HG02970 (cell line): ENCODE results near the gene PPARD.

Experiments
- ATAC-seq: cut with Tn5 transposase; IDR thresholded peaks from one replicate; pipeline ENCODE4 v1.9.1; 2021; ENCODE audit warnings: mild to moderate bottlenecking, moderate library complexity, moderate number of reproducible peaks; ENCODE audit not compliant: unreplicated experiment, low FRiP score

Gene PPARD

DNA sequence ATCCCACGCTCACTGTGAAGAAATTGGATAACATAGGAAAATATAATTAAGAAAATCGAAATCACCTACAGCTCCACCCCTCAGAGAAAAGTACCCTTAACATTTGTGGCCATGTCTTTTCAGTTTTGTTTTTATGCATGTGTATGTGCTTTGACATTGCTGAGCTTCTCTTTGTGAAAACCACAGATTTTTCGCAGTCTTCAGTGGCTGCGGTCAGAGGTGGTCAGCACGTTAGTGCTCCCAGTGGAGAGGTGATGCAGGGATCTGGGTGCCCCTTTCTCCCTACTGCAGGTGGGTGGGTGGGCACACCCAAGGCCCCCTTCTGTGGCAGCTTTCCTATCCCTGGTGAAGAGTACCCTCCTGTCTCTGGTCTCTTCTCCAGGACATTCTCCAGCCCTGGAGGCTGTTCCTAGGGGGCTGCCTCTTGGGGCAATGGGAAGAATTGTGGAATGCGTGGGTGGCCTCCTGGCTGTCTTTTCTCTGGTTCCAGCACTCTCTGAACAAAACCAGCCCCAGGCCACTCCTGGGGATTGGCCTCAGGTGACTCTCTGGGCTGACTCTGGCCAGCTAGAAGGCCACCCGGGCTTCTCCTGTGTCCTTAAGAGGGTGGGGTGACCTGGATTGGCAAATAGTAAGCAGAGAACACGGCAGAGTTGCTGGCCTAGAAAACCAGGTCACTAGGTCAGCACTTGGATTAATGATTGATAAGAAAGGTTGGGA is 59.9 kb downstream of the PPARD start:
- no peak for ATAC-seq

DNA sequence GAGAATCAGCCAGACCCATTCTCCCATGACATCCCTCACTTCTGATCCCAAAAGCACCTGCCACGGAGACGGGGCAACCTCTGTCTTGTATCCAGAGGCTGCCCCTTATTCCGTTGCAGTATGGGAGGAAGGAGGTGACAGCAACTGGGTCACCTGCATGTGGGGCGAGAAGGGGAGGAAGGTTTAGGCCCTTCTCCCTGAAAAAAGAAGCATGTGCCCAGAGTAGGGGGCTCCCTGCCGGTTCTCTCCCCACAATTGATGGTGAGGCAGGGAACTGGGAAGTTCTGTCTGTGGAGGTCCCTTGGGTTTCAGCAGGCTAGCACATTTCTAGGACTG is 60.5 kb downstream of the PPARD start:
- no peak for ATAC-seq

DNA sequence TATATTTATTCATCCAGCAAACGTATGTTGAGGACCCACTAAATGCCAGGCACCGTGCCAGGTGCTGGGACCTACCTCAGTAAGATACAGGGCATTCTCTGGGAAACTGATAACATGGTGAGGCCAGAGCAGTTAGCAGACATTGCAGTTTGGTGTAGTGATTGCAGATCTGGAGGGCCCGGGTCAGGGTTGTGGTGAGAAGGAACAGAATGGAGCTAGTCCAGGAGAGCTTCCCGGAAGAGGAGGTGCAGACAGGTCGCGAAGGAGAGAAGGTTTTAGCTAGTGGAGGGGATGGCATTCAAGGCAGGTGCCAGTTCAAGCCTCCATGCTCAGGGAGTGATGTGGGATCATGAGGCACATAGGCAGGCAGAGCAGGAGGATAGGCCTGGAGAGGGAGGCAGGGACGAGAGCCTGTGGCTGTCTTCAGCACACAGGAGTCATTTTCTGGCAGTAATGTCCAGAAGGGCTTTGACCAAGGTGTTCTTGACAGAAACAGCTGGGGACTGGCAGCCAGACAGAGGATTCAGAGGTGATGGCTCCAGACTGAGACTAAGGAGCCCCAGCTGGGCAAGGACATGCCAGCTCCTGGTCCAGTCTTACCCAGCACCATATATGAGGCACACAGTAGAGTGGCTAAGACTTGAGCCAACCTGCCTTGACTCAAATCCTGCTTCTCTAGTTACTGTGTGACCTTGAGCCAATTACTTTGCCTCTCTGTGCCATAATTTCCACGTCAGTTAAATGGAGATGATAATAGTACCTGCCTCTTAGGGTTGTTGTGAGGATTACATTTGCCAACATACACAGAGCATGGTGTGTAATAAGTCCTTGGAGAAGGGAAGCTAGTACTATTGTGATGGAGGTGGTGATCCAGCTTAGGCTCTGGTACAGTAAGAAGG is 61.4 kb downstream of the PPARD start:
- ATAC-seq, result no peak

DNA sequence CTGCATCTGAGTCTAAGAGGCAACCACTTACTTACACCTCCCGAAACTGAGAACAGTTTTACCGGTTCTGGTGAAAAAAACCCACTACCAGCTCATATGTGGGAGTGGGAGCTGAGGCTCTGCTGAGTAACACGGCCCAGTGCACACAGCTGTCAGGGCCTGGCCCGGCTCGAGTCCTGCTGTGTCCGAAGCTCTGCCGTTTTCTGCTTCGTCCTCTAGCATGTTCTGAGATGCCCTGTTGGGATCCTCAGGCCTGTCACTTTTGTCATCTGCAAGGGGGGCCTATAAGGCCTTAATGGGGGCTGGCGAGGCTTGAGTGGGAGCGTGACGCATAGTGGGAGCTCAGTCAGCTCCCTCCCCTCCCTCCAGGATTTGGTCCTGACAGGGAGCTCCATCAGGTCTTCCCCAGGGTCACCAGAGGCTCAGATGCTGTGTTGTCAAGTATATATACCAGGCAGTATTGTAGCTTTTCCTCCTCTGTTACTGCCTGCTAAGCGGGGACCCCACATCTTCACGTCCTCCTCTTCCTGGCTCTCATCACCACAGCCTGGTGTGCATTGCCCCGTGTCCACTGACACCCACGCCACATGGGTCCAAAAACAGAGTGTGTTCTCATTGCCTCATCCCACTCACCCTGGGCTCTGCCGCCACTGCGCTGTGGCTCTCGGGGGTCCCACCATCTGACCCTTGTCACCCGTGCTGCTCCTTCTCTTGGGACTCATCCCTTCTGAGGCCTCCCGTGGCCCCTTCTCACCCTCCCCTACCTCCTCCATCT is 64.5 kb downstream of the PPARD start:
- no peak for ATAC-seq

DNA sequence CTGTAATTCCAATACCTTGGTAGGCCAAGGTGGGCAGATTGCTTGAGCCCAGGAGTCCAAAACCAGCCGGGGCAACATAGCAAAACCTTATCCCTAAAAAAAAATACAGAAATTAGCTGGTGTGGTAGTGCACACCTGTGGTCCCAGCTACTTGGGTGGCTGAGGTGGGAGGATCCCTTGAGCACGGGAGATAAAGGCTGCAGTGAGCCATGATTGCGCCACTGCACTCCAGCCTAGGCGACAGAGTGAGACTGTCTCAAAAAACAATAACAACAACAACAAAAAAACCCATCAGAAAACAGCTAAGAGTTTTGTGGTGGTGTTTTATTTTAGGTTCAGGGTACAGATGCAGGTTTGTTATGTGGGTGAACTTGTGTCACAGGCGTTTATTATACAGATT is 66.9 kb downstream of the PPARD start:
- ATAC-seq, result no peak

DNA sequence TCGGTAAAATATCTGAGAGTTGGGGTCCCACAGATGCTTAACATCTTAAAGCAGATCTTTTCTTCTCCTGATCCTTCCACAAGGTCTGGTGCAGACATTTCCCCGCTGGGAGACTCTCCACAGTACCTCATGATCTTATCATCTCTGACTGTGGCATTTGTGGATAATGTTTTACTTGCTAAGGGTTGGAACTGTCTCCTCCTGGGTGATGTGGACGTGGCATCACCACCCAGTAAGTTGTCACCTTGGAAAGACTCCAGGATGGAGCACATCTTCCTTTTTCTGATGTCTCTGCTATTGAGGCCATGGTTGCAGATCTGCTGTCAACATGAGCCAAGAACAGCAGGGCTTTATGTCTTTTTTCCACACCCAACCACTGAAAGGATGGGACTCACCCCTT is 67.8 kb downstream of the PPARD start:
- no peak for ATAC-seq

DNA sequence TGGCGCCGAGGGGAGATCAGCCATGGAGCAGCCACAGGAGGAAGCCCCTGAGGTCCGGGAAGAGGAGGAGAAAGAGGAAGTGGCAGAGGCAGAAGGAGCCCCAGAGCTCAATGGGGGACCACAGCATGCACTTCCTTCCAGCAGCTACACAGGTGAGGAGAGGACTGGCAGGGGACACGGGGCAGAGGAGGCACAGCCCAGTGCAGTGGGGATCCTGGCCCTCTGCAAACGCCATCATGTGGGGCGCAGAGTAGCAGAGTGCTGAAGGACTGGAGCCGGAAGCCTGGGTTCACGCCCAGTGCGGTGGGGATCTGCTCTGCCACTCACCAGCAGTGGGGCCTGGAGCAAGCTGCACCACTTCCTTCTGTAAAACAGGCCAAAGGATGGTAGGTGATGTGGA is 68.7 kb downstream of the PPARD start:
- no peak for ATAC-seq

DNA sequence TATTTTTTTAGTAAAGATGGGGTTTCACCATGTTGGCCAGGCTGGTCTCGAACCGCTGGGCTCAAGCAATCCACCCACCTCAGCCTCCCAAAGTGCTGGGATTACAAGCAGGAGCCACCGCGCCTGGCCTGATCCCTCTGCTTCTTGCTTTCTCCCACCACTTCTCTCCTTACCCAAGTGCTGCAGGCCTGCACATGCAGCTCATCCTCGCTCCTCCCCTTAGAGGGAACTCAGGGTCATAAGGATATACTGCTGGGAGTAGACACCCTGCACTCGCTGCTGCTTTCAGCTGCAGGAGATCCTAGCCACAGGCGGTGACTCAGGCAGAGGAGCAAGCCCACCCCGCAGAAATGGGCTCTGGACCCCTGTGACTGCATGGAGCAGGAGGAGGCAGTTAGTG is 69.7 kb downstream of the PPARD start:
- no peak for ATAC-seq

DNA sequence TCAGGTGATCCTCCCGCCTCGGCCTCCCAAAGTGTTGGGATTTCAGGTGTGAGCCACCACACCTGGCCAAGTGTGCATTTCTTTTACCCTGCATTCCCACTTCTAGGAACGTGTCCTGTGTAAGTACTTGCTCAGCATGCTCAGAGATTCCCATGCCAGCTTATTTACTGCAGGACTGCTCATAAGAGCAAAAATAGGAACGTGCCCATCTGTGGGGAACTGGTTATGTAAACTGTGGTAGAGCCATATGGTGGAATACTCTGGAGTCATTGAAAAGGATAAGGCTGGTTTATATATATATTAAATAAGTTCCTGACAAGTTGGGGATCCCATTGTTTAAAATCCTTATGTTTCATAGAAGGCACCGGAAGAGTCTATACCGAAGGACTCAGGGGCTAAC is 71.6 kb downstream of the PPARD start:
- no peak for ATAC-seq

DNA sequence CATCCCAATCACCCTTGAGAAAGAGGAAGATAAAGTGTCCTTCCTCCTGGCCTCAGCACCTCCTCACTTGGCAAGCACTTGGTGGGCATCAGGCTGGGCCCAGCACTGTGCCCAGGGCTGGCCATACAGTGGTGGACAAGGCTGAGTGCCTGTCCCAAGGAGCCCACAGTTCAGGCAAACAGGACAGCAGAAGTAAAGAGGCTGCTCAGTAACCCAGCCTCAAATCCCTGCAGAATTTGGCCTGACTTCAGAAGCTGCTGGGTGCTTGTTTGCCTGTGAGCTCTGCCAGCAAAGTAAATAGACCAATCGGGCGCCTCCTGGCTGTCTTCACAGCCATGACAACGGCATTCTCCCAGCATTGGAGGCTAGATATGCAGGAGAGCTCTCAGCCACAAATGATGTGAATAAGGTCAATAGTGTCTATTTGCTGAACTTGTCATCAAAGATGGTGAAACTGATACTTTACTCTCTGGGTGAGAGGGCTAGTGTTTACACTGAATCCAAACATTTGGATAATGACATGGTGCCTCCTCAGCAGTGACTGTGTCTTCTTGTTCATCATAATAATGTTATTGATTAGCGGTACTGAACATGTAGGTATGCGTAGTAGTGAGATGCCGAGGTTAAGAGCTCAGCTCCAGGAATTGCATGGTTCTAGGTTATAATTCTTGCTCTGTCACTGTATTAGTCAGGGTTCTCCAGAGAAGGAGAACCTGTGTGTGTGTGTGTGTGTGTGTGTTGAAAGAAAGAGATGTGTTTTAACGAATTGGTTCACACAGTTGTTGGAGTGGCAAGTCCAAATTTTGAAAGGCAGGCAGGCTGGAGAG is 72.9 kb downstream of the PPARD start:
- no peak for ATAC-seq

DNA sequence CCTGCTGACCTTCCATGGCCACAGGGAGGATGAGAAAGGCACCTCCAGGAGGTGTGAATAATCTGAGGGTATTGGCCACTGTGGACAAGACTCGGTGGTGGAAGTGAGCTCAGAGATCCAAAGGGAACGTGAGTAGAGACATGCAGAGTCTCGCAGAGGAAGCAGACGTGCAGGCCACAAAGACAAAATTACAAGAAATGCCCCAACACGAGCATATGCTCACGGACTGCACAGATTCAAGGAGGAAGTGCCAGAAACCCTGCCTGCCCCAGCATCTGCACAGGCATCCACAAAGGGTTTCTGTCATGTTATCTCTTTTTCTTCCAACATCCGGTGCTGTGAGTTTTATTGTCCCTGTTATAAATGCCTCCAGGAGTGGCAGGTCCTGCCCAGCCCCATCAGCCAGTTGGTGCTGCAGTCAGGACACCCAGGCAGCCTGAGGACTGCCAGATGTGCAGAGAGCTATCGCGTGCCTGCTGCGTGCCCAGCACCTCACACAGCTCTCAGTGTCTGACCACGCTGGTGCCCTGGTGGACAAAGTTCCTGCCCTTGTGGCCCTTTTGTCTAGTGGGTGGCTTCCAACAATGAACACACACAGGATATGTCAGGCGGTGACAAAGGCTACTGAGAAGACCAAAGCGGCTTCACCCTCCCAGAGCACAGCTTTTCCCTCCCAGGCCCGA is 75.8 kb downstream of the PPARD start:
- ATAC-seq, result no peak

DNA sequence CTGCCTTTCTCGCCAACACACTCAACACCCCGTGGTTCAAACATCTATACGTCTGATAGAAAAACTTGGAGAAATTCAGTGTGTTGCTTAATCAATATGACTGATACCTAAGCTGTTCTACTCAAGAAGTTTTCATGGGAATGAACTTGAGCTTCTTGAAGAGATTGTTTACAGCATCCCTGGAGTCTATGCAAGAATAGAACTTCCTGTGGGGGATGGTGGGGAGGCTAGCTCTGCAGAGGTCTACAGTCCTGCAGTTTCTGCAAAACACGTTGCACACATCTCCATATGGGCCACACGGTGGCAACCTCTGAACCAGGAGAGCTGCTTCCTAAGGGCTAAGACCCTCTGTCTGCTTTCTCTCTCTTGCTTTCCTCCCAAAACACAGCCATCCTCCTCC is 77.1 kb downstream of the PPARD start:
- ATAC-seq, result no peak

DNA sequence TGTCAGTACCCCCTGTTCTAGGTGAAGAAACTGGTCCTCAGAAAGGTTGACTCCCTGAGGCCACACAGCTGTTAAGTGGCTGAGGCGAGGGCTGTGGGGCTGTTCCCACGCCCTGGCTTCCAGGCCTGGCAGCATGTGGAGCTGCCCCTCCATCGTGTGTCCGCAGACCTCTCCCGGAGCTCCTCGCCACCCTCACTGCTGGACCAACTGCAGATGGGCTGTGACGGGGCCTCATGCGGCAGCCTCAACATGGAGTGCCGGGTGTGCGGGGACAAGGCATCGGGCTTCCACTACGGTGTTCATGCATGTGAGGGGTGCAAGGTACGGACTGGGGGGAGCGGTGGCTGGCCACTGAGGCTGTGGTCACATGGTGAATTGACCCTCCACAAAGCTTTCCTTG is 77.6 kb downstream of the PPARD start:
- ATAC-seq, result no peak

DNA sequence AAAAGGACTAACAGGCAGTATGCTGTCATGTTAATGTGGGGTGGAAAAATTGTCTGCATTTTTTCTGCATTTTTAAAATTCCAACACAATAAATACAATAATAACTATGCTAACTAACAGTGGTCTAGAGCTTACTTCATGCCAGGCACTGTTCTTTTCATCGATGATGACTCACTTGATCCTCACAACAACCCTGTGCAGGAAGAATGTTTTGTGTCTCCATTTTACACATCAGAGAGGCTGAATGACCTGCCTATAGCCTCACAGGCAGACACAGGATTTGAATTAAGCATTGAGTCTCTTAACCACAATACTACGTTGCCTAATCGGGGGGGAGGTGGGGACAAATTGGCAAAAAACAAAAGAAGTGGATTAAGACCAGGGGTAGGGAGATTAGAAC is 82.9 kb downstream of the PPARD start:
- no peak for ATAC-seq

DNA sequence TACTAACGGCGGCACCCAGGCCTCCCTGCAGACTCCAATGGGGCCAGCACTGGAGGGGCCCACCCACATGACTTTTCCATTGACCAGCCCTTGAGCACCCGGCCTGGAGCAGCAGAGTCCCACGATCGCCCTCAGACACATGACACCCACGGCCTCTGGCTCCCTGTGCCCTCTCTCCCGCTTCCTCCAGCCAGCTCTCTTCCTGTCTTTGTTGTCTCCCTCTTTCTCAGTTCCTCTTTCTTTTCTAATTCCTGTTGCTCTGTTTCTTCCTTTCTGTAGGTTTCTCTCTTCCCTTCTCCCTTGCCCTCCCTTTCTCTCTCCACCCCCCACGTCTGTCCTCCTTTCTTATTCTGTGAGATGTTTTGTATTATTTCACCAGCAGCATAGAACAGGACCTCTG is 83.7 kb downstream of the PPARD start:
- ATAC-seq, result no peak

DNA sequence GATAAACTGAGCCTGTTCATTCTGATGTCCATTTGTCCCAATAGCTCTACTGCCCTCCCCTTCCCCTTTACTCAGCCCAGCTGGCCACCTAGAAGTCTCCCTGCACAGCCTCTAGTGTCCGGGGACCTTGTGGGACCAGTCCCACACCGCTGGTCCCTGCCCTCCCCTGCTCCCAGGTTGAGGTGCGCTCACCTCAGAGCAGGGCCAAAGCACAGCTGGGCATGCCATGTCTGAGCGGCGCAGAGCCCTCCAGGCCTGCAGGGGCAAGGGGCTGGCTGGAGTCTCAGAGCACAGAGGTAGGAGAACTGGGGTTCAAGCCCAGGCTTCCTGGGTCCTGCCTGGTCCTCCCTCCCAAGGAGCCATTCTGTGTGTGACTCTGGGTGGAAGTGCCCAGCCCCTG is 85.1 kb downstream of the PPARD start:
- ATAC-seq, result no peak

DNA sequence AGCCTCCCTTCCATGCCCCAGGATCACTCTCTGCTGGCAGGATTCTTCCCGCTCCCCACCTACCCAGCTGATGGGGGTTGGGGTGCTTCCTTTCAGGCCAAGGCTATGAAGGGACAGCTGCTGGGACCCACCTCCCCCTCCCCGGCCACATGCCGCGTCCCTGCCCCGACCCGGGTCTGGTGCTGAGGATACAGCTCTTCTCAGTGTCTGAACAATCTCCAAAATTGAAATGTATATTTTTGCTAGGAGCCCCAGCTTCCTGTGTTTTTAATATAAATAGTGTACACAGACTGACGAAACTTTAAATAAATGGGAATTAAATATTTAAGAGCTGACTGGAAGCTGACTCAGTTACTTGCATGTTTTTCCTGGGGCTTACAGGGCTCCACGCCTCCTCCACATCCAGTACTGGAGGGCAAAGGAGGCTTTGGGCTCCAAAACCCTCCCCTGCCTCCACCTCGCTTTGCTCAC is 85.5 kb downstream of the PPARD start:
- no peak for ATAC-seq

DNA sequence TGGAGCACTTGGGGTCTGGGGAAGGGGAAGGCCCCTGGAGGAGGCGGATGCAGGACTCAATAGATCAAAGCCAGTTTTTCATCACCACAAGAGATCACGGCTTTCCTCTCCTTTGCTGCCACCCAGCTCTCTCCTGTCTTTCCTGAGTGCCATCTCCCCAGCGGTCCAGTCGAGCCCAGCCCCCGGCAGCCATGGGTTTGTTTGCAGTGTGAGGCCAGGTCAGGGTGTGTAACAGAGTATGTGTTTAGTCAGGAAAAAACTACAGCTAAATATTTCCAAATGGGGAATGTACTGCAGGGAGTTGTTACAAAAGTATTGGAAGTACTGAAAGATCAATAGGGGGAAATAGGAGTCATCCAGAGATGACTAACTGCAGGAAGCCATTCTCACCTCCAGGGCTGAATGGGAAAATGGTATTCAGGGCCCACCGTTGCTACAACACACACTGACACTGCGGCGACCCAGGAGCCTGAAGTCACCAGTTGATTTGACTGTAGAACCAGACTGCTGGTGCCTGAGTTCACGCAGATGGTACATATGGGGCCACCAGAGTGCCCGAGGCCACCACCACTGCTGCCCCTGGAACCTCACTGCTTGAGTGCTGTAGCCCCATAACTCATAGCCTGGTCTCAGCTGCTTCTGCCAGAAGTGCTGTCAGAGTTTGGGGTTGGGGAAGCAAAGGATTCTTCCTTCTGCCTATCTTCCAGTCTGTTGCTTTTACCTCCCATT is 86.2 kb downstream of the PPARD start:
- no peak for ATAC-seq

DNA sequence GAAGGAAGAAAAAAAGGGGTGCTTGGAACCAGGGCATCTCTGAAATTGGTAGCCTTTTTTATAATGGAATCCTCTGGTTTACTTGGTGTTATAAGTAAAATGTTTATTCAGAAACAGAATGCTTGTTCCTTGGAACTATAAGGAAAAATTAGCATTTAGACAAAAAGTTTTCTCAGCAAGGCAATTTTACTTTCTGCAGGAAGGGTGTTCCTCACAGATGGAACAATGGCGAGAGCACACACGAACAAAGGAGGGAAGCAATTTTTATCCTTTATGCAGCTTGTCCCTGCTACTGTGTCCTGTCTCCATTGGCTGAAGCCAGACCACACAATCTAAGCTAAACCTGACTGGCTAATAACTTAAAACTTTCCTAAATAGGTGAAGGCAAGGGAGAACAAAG is 87.1 kb downstream of the PPARD start:
- no peak for ATAC-seq
